DOHH2 (cell line): Measurements from ENCODE around the gene ACTN4.

Source experiments
- H3F3A ChIP-seq: fragments of 200-600 bp; sonication (generic), shearing (Covaris generic); 2 replicates; pipeline ENCODE4 v1.6.0; 2016; ENCODE audit warnings: antibody characterized with exemption, mild to moderate bottlenecking; ENCODE audit not compliant: control insufficient read depth, insufficient read depth
- H3K27ac ChIP-seq: fragments of 200-600 bp; sonication (generic); 2 replicates; pipeline ENCODE4 v1.5.1; 2014; ENCODE audit warnings: low read depth, mild to moderate bottlenecking, low read length, moderate library complexity
- H3K27me3 ChIP-seq: fragments of 200-600 bp; sonication (generic); 2 replicates; pipeline ENCODE4 v1.6.1; 2014; ENCODE audit warnings: mild to moderate bottlenecking, low read length, mixed read lengths; ENCODE audit not compliant: control insufficient read depth
- H3K36me3 ChIP-seq: fragments of 200-600 bp; sonication (generic); 2 replicates; pipeline ENCODE4 v1.6.1; 2014; ENCODE audit warnings: mild to moderate bottlenecking, low read length, moderate library complexity, mixed read lengths; ENCODE audit not compliant: control insufficient read depth
- H3K4me1 ChIP-seq: fragments of 200-600 bp; sonication (generic); 2 replicates; pipeline ENCODE4 v1.6.1; 2014; ENCODE audit warnings: mild to moderate bottlenecking, low read length, mixed read lengths; ENCODE audit not compliant: control insufficient read depth
- H3K4me2 ChIP-seq: fragments of 200-600 bp; sonication (generic); 2 replicates; pipeline ENCODE4 v1.6.0; 2014; ENCODE audit warnings: mild to moderate bottlenecking, low read length, moderate library complexity
- H3K4me3 ChIP-seq: fragments of 200-600 bp; sonication (generic); 2 replicates; pipeline ENCODE4 v1.5.1; 2014; ENCODE audit warnings: mild to moderate bottlenecking, low read length, mixed read lengths
- H3K79me2 ChIP-seq: fragments of 200-600 bp; sonication (generic); 2 replicates; pipeline ENCODE4 v1.6.1; 2014; ENCODE audit warnings: mild to moderate bottlenecking, low read length, mixed read lengths; ENCODE audit not compliant: control insufficient read depth
- H3K9me2 ChIP-seq: fragments of 200-600 bp; sonication (generic); replicated peaks from 2 replicates; pipeline ENCODE4 v1.6.1; 2014; ENCODE audit warnings: mild to moderate bottlenecking, low read length, mixed read lengths; ENCODE audit not compliant: control insufficient read depth
- H3K9me3 ChIP-seq: fragments of 200-600 bp; sonication (generic); 2 replicates; pipeline ENCODE4 v1.6.1; 2014; ENCODE audit warnings: antibody characterized with exemption, low read length, mixed read lengths; ENCODE audit not compliant: control insufficient read depth, insufficient read depth
- H4K20me1 ChIP-seq: fragments of 200-600 bp; sonication (generic); 2 replicates; pipeline ENCODE4 v1.6.0; 2014; ENCODE audit warnings: low read depth, mild to moderate bottlenecking, antibody characterized with exemption, low read length, moderate library complexity; ENCODE audit not compliant: control insufficient read depth, insufficient read depth
- EZH2phosphoT487 ChIP-seq: fragments of 200-600 bp; sonication (generic); IDR thresholded peaks from 2 replicates; pipeline ENCODE4 v1.6.1; 2017; ENCODE audit warnings: borderline replicate concordance, mild to moderate bottlenecking, antibody characterized with exemption, low read length, moderate library complexity, mixed read lengths
- TF ChIP-seq, protein P1 (sequence below): fragments of 200-600 bp; sonication (generic); IDR thresholded peaks from one replicate; pipeline ENCODE4 v1.5.1; 2014; ENCODE audit warnings: antibody characterized with exemption, mild to moderate bottlenecking, low read depth, low read length; ENCODE audit not compliant: poor library complexity, severe bottlenecking

The ACTN4 gene

GRCh38 chr19:38734176-38734425 is 86.7 kb downstream of the ACTN4 start:
- H3K4me3 ChIP-seq = peak overlapping the region; percentile 69
- peak overlapping the region; percentile 19 for H3K27ac ChIP-seq
- H3F3A ChIP-seq = peaks cover 7% of the 10 kb centered on the region; the same call in 1 of the 2 replicates
- H3K36me3 ChIP-seq = peaks cover 20% of the 10 kb centered on the region
- H3K4me1 ChIP-seq = peaks cover 33% of the 10 kb centered on the region
- peaks cover 3% of the 10 kb centered on the region; the same call in 1 of the 2 replicates for H3K27me3 ChIP-seq
- H3K9me2 ChIP-seq = no peaks in the 10 kb centered on the region
- peaks cover 4% of the 10 kb centered on the region; the same call in 1 of the 2 replicates for H4K20me1 ChIP-seq
- H3K9me3 ChIP-seq = no peaks in the 10 kb centered on the region
- peak overlapping the region; percentile 79 for H3K4me2 ChIP-seq
- no peak for TF ChIP-seq EZH2phosphoT487
- TF ChIP-seq, protein P1, sequence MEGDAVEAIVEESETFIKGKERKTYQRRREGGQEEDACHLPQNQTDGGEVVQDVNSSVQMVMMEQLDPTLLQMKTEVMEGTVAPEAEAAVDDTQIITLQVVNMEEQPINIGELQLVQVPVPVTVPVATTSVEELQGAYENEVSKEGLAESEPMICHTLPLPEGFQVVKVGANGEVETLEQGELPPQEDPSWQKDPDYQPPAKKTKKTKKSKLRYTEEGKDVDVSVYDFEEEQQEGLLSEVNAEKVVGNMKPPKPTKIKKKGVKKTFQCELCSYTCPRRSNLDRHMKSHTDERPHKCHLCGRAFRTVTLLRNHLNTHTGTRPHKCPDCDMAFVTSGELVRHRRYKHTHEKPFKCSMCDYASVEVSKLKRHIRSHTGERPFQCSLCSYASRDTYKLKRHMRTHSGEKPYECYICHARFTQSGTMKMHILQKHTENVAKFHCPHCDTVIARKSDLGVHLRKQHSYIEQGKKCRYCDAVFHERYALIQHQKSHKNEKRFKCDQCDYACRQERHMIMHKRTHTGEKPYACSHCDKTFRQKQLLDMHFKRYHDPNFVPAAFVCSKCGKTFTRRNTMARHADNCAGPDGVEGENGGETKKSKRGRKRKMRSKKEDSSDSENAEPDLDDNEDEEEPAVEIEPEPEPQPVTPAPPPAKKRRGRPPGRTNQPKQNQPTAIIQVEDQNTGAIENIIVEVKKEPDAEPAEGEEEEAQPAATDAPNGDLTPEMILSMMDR = no peak
- H3K79me2 ChIP-seq = no peaks in the 10 kb centered on the region

DNA sequence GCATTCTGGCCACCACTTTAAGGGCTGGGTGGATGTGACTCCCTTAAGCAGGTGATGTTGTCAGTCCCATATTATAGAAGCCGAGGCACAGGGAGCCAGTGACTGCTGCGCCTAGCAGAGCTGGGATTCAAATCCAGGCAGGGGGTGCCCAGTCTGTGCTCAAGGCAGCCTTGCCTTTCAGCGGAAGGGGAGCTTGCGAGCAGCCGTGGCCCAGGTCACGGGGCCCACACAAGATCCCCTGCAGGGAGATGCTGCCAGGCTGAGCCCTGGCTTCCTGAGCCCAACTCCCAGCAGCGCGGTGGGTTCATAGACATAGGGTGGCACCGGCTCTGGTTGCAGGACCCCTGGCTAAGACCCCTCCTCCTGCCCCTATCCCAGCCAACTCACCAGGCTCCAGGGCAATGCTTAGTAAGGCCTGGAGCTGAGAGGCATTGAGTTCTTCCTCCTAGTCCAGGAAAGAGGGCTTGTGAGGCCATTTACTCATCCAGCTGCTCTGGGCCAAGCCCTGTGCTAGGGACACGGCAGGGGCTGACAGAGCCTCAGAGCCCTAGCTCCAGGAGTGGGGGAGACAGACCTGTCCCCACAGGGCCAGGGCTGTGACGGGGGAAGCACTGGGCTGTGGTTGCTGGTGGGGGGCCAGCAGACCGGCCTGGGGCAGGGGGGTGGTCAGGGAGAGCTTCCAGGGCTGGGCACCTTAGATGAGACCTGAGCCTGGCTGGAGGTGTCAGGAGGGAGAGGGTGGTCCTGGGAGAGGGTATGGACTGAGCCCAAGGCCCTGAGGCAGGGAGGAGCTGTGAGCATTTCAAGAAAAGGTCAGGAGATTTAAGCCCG is 87.2 kb downstream of the ACTN4 start:
- Histone ChIP-seq H3K4me2 (peak overlapping the region; percentile 79), H3K9me2 (no peaks in the 10 kb centered on the region), H3K4me1 (peaks cover 33% of the 10 kb centered on the region), H3F3A (peaks cover 7% of the 10 kb centered on the region; the same call in 1 of the 2 replicates), H3K4me3 (peak overlapping the region; percentile 69), H3K27me3 (peaks cover 3% of the 10 kb centered on the region; the same call in 1 of the 2 replicates), H3K79me2 (no peaks in the 10 kb centered on the region), H4K20me1 (peaks cover 4% of the 10 kb centered on the region; the same call in 1 of the 2 replicates), H3K36me3 (peaks cover 18% of the 10 kb centered on the region), H3K27ac (peak overlapping the region; percentile 19), H3K9me3 (no peaks in the 10 kb centered on the region)
- TF ChIP-seq, protein P1 = no peak
- TF ChIP-seq EZH2phosphoT487 = no peak

- Histone ChIP-seq H3K79me2 (no peaks in the 10 kb centered on the region), H3K4me3 (peak overlapping the region; percentile 69), H3K36me3 (peaks cover 16% of the 10 kb centered on the region), H3F3A (peaks cover 7% of the 10 kb centered on the region; the same call in 1 of the 2 replicates), H3K27ac (peak overlapping the region; percentile 19), H3K4me1 (peaks cover 33% of the 10 kb centered on the region), H3K9me2 (no peaks in the 10 kb centered on the region), H3K27me3 (peaks cover 3% of the 10 kb centered on the region; the same call in 1 of the 2 replicates), H4K20me1 (peaks cover 4% of the 10 kb centered on the region; the same call in 1 of the 2 replicates), H3K9me3 (no peaks in the 10 kb centered on the region), H3K4me2 (peak overlapping the region; percentile 79)
- no peak for TF ChIP-seq EZH2phosphoT487
- TF ChIP-seq, protein P1 = no peak
Measured at GRCh38 chr19:38735257-38735686, 87.8 kb downstream of the ACTN4 start.
